Thyroid gland (tissue), 4 donors: ENCODE measurements around the gene MAGI2. TPM values are rescaled to one million over a fixed set of nuclear protein-coding genes. Genes with fewer than 3 reads are reported as not detected.
A peak's percentile ranks its signal among the peaks of the same experiment; 100 is the strongest.

Experiments
- DNase-seq, 2 donors: peaks; one replicate each; pipeline ENCODE4 v3.0.0-alpha.2; 2019
- H3K27ac ChIP-seq, 3 donors: fragments of 200-600 bp; sonication (generic); 1 replicate in 2 of 3; 2 replicates in 1 of 3; pipeline ENCODE4 v1.5.1; 2016 to 2019; ENCODE audit warnings: mild to moderate bottlenecking in 1 of 3, moderate library complexity in 1 of 3
- H3K27me3 ChIP-seq: fragments of 200-600 bp; sonication (generic); one replicate; pipeline ENCODE4 v1.5.1; 2019
- H3K36me3 ChIP-seq, 2 donors: fragments of 200-600 bp; sonication (generic); one replicate each; pipeline ENCODE4 v1.5.1; 2016 to 2019
- H3K4me1 ChIP-seq, 2 donors: fragments of 200-600 bp; sonication (generic); one replicate each; pipeline ENCODE4 v1.5.1; 2017 to 2019
- H3K4me3 ChIP-seq, 3 donors: fragments of 200-600 bp; sonication (generic); replicated peaks in 1 of 3; 1 replicate in 2 of 3; 2 replicates in 1 of 3; pipeline ENCODE4 v1.5.1; 2016; ENCODE audit warnings: mild to moderate bottlenecking in 1 of 3
- H3K9me3 ChIP-seq: fragments of 200-600 bp; sonication (generic); one replicate; pipeline ENCODE4 v1.5.1; 2017
- POLR2A ChIP-seq, 2 donors: fragments of 450-650 bp; IDR thresholded peaks; one replicate each; pipeline ENCODE4 v1.6.1; 2017; ENCODE audit warnings: antibody characterized with exemption in 2 of 2, mild to moderate bottlenecking in 2 of 2, moderate library complexity in 1 of 2
- WGBS, 2 donors: methylation state at CpG; one replicate each; pipeline ENCODE4 v1.1.5; 2017; 5-methylcytosine and 5-hydroxymethylcytosine counted together
- intact Hi-C: fragments of 100-400 bp; cut with DNase I; formaldehyde crosslinking; loops from one replicate; pipeline ENCODE4 v1.15.1; 2023
- total RNA-seq, 4 donors: library from RNA; depleted of rRNA; stranded (reverse); fragments of >200 nt; gene quantifications; one replicate each; pipeline ENCODE4 v1.2.3, GENCODE V29; 2016
- TF ChIP-seq, protein P1 (sequence below), 6 experiments: fragments of 200-600 bp in 3 of 6; fragments of 450-650 bp in 3 of 6; sonication (generic) in 3 of 6; IDR thresholded peaks; one replicate each; pipeline ENCODE4 v1.5.1; 2016 to 2019; ENCODE audit warnings: antibody characterized with exemption in 6 of 6, mild to moderate bottlenecking in 2 of 6, inconsistent platforms in 1 of 6, moderate library complexity in 1 of 6

Gene MAGI2
- total RNA-seq: 10 to 100 TPM; 20.7 to 31.1 (median 26.0) TPM

DNA sequence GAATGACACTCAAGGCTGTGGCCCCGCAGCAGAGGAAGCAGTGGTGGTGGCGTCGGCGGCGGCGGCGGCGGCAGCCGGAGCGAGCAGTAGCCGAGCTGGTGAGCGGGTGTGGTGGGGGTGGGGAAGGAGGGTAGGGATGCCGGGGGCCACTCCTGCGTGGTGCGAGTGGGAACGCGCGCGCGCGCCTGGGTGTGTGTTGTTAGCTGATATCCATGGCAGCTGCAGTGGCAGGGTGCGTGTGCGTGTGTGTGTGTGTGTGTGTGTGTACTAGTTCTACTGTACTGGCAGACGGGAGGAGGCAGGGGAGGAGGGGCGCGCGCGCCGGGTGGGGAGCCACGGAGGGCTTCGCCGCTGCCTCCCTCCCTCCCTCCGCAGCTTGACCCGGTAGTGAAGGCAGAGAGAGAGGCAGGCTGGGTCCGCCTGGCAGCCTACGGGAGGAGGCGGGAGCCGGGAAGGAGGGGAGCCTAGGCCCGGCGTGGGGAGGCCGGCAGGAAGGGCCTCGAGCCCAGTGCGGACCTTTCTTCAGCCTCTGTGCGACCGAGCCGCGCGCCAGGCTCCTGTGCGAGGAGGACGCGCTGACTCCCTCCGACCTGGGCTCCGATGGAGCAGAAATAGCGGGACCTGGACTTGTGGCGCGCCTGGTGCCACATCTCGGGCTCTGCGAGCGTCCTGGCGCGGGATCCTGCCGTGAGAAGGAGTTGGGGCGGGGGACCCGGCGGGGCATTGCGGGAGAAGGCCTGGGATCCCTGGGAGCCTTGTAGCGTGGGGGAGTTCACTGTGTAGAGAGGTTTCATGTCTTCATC lies at the start of gene MAGI2:
MAGI2 (minus strand) TSS at position 110 of the 803 bp plus-strand sequence. CDS start 347 bp downstream, outside the sequence.
- WGBS, 2 donors: 1 to 2% methylated on average over 18 to 29 of the region's 67 CpGs
- intact Hi-C loops: no loop called here
- TF ChIP-seq, protein P1, sequence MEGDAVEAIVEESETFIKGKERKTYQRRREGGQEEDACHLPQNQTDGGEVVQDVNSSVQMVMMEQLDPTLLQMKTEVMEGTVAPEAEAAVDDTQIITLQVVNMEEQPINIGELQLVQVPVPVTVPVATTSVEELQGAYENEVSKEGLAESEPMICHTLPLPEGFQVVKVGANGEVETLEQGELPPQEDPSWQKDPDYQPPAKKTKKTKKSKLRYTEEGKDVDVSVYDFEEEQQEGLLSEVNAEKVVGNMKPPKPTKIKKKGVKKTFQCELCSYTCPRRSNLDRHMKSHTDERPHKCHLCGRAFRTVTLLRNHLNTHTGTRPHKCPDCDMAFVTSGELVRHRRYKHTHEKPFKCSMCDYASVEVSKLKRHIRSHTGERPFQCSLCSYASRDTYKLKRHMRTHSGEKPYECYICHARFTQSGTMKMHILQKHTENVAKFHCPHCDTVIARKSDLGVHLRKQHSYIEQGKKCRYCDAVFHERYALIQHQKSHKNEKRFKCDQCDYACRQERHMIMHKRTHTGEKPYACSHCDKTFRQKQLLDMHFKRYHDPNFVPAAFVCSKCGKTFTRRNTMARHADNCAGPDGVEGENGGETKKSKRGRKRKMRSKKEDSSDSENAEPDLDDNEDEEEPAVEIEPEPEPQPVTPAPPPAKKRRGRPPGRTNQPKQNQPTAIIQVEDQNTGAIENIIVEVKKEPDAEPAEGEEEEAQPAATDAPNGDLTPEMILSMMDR (IDR thresholded peaks at IDR 0.05): no peak
- TF ChIP-seq POLR2A (IDR thresholded peaks at IDR 0.05): peak in 1 of 2 donors; percentile 66

DNA sequence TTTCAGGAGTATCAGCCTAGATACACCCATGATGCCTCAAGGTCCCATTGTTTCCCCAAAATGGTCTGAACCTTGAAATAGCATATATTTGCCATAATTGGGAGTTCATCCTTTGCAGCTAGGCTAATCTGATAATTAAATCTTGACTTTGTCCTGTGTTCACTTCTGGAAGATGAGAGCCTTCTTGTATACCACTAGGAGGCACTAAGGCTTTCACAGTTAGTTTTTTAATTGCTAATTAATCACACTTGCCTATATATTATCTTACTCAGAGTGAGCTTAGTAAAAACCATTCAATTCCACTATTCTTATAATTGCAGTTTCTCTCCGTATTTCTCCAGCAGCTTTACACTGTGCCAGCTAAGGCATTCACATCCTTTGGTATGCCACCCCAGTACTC lies 48.7 kb upstream of the MAGI2 start:
- H3K4me3 ChIP-seq: no peak overlapping the region
- TF ChIP-seq, protein P1 (IDR thresholded peaks at IDR 0.05): no peak
- no peak for TF ChIP-seq POLR2A (IDR thresholded peaks at IDR 0.05)
- peaks cover 20% of the 10 kb centered on the region in 2 donors for H3K4me1 ChIP-seq
- no peaks in the 10 kb centered on the region for H3K27me3 ChIP-seq
- H3K27ac ChIP-seq: no peak overlapping the region
- H3K9me3 ChIP-seq: no peaks in the 10 kb centered on the region
- no peaks in the 10 kb centered on the region for H3K36me3 ChIP-seq
- 87 to 89% methylated on average over 1 of the region's 1 CpG for WGBS, 2 donors
- DNase-seq: no peak
- intact Hi-C loops: no loop called here

More for the DNA sequence above, at the start of gene MAGI2:
- Histone ChIP-seq H3K27me3 (no peaks in the 10 kb centered on the region), H3K9me3 (no peaks in the 10 kb centered on the region), H3K36me3 (no peaks in the 10 kb centered on the region), H3K27ac (peak within 1 kb of the TSS; percentile 21 to 90 (median 89)), H3K4me1 (peaks cover 0 to 5% of the 10 kb centered on the region in 2 donors), H3K4me3 (peak within 1 kb of the TSS; percentile 72 to 87 (median 80))
- peak; percentile 81 for DNase-seq

DNA sequence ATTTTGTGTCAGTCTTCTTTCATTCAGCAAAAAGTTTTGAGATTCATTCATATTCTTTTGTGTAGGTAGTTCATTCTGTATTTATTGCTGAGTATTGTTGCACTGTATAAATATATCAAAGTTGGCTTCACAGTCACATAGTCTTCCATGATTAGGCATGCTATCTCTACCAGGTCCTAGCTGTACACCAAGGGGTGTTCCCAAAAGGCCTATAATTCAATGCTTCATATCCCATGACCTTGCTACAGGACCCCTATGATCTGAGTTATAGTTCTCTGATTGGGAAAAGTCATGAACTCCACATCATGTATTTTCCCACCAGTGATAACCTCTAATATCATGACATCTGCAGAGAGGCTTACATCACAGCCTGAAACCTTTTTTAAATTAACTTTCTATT lies 47.3 kb upstream of the MAGI2 start:
- no peaks in the 10 kb centered on the region for H3K36me3 ChIP-seq
- intact Hi-C loops: no loop called here

DNA sequence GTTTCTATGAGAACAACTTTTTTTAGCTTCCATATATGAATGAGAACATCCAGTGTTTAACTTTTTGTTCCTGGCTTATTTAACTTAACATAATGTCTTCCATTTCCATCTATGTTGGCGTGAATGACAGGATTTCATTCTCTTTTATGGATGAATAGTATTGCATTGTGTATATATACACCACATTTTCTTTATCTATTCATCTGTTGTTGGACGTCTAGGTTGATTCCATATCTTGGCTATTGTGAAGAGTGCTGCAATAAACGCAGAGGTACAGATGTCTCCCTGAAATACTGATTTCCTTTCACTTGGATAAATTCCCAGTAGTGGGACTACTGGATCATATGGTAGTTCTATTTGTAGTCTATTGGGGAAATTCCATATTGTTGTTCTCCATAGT lies 44.3 kb upstream of the MAGI2 start:
- no peaks in the 10 kb centered on the region for H3K4me1 ChIP-seq
- WGBS, 2 donors: 89 to 92% methylated on average over 3 of the region's 3 CpGs
- H3K9me3 ChIP-seq: no peaks in the 10 kb centered on the region
- no peak overlapping the region for H3K4me3 ChIP-seq
- no peak for DNase-seq
- intact Hi-C loops: no loop called here
- TF ChIP-seq POLR2A (IDR thresholded peaks at IDR 0.05): no peak
- TF ChIP-seq, protein P1 (IDR thresholded peaks at IDR 0.05): no peak
- no peak overlapping the region for H3K27ac ChIP-seq
- H3K27me3 ChIP-seq: no peaks in the 10 kb centered on the region
- H3K36me3 ChIP-seq: no peaks in the 10 kb centered on the region

More for the DNA sequence above, 47.3 kb upstream of the MAGI2 start:
- DNase-seq: no peak
- H3K27ac ChIP-seq: no peak overlapping the region
- peaks cover 9 to 14% of the 10 kb centered on the region in 2 donors for H3K4me1 ChIP-seq
- TF ChIP-seq, protein P1 (IDR thresholded peaks at IDR 0.05): no peak
- no peak for TF ChIP-seq POLR2A (IDR thresholded peaks at IDR 0.05)
- no peaks in the 10 kb centered on the region for H3K27me3 ChIP-seq
- no peaks in the 10 kb centered on the region for H3K9me3 ChIP-seq
- H3K4me3 ChIP-seq: no peak overlapping the region

DNA sequence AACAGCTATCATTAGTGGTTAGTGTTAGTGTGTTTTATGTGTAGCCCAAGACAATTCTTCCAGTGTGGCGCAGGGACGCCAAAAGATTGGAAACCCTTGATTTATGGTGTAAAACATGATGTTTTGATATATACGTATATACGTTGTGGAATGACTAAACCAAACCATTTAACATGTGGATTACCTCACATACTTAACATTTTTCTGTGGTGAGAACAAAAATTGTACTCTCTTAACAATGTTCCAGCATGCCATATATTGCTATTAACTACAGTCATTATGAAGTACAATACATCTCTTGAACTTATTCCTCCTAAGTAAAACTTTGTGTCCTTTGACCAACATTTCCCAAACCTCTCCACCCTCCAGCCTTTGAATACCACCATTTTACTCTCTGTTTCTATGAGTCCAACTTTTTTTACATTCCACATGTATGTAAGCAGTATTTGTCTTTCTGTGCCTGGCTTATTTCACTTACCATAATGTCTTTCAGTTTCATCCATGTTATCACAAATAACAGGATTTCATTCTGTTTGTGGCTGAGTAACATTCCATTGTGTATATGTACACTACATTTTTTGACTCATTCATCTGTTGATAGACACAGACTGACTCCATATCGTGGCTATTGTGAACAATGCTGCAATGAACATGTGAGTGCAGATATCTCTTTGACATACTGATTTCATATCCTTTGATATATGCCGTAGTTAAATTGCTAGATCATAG lies 42.2 kb upstream of the MAGI2 start:
- Histone ChIP-seq H3K27me3 (no peaks in the 10 kb centered on the region), H3K4me3 (no peak overlapping the region), H3K4me1 (no peaks in the 10 kb centered on the region), H3K27ac (no peak overlapping the region), H3K9me3 (no peaks in the 10 kb centered on the region), H3K36me3 (no peaks in the 10 kb centered on the region)
- no peak for DNase-seq
- intact Hi-C loops: no loop called here
- 79 to 81% methylated on average over 6 of the region's 6 CpGs for WGBS, 2 donors
- TF ChIP-seq, protein P1 (IDR thresholded peaks at IDR 0.05): no peak
- no peak for TF ChIP-seq POLR2A (IDR thresholded peaks at IDR 0.05)
